ACC112 (cell line): ENCODE results near the gene CASQ2.

Source experiments
- H2AFZ ChIP-seq: fragments of 200-600 bp; sonication (generic); one replicate; pipeline ENCODE4 v1.6.0; 2017; ENCODE audit warnings: antibody characterized with exemption, low read length; ENCODE audit not compliant: unreplicated experiment
- H3K27ac ChIP-seq: fragments of 200-600 bp; sonication (generic); 2 replicates; pipeline ENCODE4 v1.5.1; 2014; ENCODE audit warnings: low read depth, mild to moderate bottlenecking, antibody characterized with exemption, low read length, moderate library complexity
- H3K27me3 ChIP-seq: fragments of 200-600 bp; sonication (generic); 2 replicates; pipeline ENCODE4 v1.6.1; 2014; ENCODE audit warnings: mild to moderate bottlenecking, antibody characterized with exemption, low read length, moderate library complexity, mixed read lengths; ENCODE audit not compliant: insufficient read depth
- H3K36me3 ChIP-seq: fragments of 200-600 bp; sonication (generic); 2 replicates; pipeline ENCODE4 v1.6.1; 2016; ENCODE audit warnings: mild to moderate bottlenecking, antibody characterized with exemption, low read length, moderate library complexity, mixed read lengths; ENCODE audit not compliant: insufficient read depth
- H3K4me1 ChIP-seq: fragments of 200-600 bp; sonication (generic); one replicate; pipeline ENCODE4 v1.6.1; 2016; ENCODE audit warnings: low read length, mixed read lengths; ENCODE audit not compliant: insufficient read depth, unreplicated experiment, control insufficient read depth
- H3K4me3 ChIP-seq: fragments of 200-600 bp; sonication (generic); 2 replicates; pipeline ENCODE4 v1.5.1; 2014; ENCODE audit warnings: mild to moderate bottlenecking, low read depth, low read length
- H3K79me2 ChIP-seq: fragments of 200-600 bp; sonication (generic); one replicate; pipeline ENCODE4 v1.6.0; 2016; ENCODE audit warnings: low read length; ENCODE audit not compliant: control insufficient read depth, unreplicated experiment, insufficient read depth

Gene CASQ2

GRCh38 chr1:115714572-115715141 is 53.9 kb downstream of the CASQ2 start:
- Histone ChIP-seq H3K27ac (no peak overlapping the region), H3K4me1 (no peaks in the 10 kb centered on the region), H3K4me3 (no peak overlapping the region), H2AFZ (no peak overlapping the region), H3K79me2 (no peaks in the 10 kb centered on the region), H3K27me3 (peaks cover 33% of the 10 kb centered on the region), H3K36me3 (no peaks in the 10 kb centered on the region)

GRCh38 chr1:115713906-115714305 is 54.6 kb downstream of the CASQ2 start:
- H3K4me1 ChIP-seq, result no peaks in the 10 kb centered on the region

GRCh38 chr1:115712911-115713609 is 55.5 kb downstream of the CASQ2 start:
- Histone ChIP-seq H3K4me1 (no peaks in the 10 kb centered on the region), H3K79me2 (no peaks in the 10 kb centered on the region), H3K4me3 (no peak overlapping the region), H3K27ac (no peak overlapping the region), H2AFZ (no peak overlapping the region), H3K36me3 (no peaks in the 10 kb centered on the region), H3K27me3 (peaks cover 49% of the 10 kb centered on the region)

More at GRCh38 chr1:115713906-115714305, 54.6 kb downstream of the CASQ2 start:
- no peaks in the 10 kb centered on the region for H3K36me3 ChIP-seq
- H3K27ac ChIP-seq, result no peak overlapping the region
- no peaks in the 10 kb centered on the region for H3K79me2 ChIP-seq
- no peak overlapping the region for H3K4me3 ChIP-seq
- peaks cover 40% of the 10 kb centered on the region for H3K27me3 ChIP-seq
- no peak overlapping the region for H2AFZ ChIP-seq

- H3K36me3 ChIP-seq, result no peaks in the 10 kb centered on the region
- H3K4me1 ChIP-seq, result no peaks in the 10 kb centered on the region
- no peak overlapping the region for H3K4me3 ChIP-seq
- no peak overlapping the region for H2AFZ ChIP-seq
- H3K27ac ChIP-seq, result no peak overlapping the region
- H3K79me2 ChIP-seq, result no peaks in the 10 kb centered on the region
- H3K27me3 ChIP-seq, result peaks cover 60% of the 10 kb centered on the region
These were observed 57.5 kb downstream of the CASQ2 start for GRCh38 chr1:115710859-115711624.

- no peak overlapping the region for H2AFZ ChIP-seq
- no peak overlapping the region for H3K27ac ChIP-seq
- H3K4me3 ChIP-seq, result no peak overlapping the region
- no peaks in the 10 kb centered on the region for H3K79me2 ChIP-seq
- H3K4me1 ChIP-seq, result no peaks in the 10 kb centered on the region
- peaks cover 45% of the 10 kb centered on the region for H3K27me3 ChIP-seq
- no peaks in the 10 kb centered on the region for H3K36me3 ChIP-seq
These were observed 61.7 kb downstream of the CASQ2 start for GRCh38 chr1:115706587-115707425.

- no peaks in the 10 kb centered on the region for H3K4me1 ChIP-seq
- no peak overlapping the region for H2AFZ ChIP-seq
- H3K27ac ChIP-seq, result no peak overlapping the region
- no peaks in the 10 kb centered on the region for H3K79me2 ChIP-seq
- H3K36me3 ChIP-seq, result no peaks in the 10 kb centered on the region
- peaks cover 46% of the 10 kb centered on the region for H3K27me3 ChIP-seq
- no peak overlapping the region for H3K4me3 ChIP-seq
These were observed 62.6 kb downstream of the CASQ2 start for GRCh38 chr1:115705963-115706362.

- Histone ChIP-seq H3K36me3 (no peaks in the 10 kb centered on the region), H3K79me2 (no peaks in the 10 kb centered on the region), H3K4me3 (no peak overlapping the region), H3K4me1 (no peaks in the 10 kb centered on the region), H3K27me3 (peaks cover 46% of the 10 kb centered on the region), H3K27ac (no peak overlapping the region), H2AFZ (no peak overlapping the region)
These were observed 63.2 kb downstream of the CASQ2 start for GRCh38 chr1:115705085-115705951.

GRCh38 chr1:115702959-115703358 is 65.6 kb downstream of the CASQ2 start:
- Histone ChIP-seq H3K27ac (no peak overlapping the region), H3K36me3 (no peaks in the 10 kb centered on the region), H3K4me1 (no peaks in the 10 kb centered on the region), H2AFZ (no peak overlapping the region), H3K4me3 (no peak overlapping the region), H3K79me2 (no peaks in the 10 kb centered on the region), H3K27me3 (peaks cover 32% of the 10 kb centered on the region)

GRCh38 chr1:115701090-115701489 is 67.4 kb downstream of the CASQ2 start:
- Histone ChIP-seq H3K4me3 (no peak overlapping the region), H3K36me3 (no peaks in the 10 kb centered on the region), H3K4me1 (no peaks in the 10 kb centered on the region), H2AFZ (no peak overlapping the region), H3K27ac (no peak overlapping the region), H3K27me3 (peaks cover 22% of the 10 kb centered on the region), H3K79me2 (no peaks in the 10 kb centered on the region)

GRCh38 chr1:115697619-115698018 is 70.9 kb downstream of the CASQ2 start:
- Histone ChIP-seq H3K36me3 (no peaks in the 10 kb centered on the region), H2AFZ (no peak overlapping the region), H3K4me3 (no peak overlapping the region), H3K4me1 (no peaks in the 10 kb centered on the region), H3K79me2 (no peaks in the 10 kb centered on the region), H3K27ac (no peak overlapping the region), H3K27me3 (peaks cover 22% of the 10 kb centered on the region)
